A549 treated with Mapracorat at 1 μM for 4 hours (cell line): ENCODE results near the gene CCDC66. TPM values are rescaled to one million over a fixed set of nuclear protein-coding genes. Genes with fewer than 3 reads are reported as not detected.

Source experiments
- total RNA-seq: library from RNA; stranded (reverse); fragments of 200-300 nt; extraction: Qiagen RNA extraction; gene quantifications from 5 replicates; pipeline ENCODE4 v1.2.3, GENCODE V29; 2022

Gene CCDC66
- 4.4 to 6.4 TPM (median 5.2 TPM) in 5 replicates for total RNA-seq

DNA sequence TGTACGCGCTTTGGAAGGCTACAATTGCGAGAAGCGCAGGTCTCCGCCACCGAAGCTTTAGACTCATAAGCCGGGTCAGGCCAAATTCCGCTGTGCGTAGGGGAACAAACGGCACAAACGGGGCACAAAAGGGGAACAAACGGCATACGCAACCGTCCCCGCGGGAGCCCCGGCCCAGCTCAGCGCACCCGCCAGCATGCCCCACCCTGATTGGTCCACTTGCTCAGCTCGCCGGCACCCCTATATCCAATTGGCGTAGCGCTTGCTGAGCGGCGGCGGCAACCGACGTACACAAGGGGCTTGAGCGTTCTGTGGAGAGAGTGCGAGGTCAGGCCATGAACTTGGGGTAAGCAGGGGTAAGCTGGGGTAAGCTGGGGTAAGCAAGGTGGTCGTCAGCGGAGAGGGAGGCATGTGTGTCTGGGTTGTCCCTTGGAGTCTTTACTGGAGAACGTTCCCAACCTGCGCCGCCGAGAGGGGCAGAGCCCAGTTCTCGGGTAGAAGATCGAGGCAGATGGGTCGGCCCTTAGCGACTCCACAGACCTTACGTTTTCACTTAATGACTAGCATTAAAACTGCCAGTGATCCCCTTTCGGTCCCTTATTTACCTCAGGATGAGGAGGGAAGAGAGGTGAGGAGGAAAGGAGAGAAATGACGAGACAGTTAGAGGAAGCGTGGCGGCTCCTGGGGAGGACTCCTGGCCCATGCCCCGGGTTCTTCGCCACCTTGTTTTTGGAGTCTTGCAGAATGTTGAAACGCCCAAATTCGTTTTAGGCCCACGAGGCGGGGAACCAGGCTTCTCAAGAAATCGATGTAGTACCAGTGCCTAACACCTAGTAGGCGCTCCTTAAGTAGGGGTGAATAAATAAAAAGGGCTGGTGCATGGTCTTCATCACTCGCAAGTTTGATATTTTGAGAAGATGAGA, at the start of gene CCDC66:
TSS of gene CCDC66 (plus strand) at position 268 of the 923 bp plus-strand sequence. CDS start at position 336, 68 bp downstream.

Other genes starting within 250 kb of the CCDC66 start
- 0.34 TPM in 1 of 5 replicates, not detected in the others for gene ERC2, start 88.7 kb upstream of the CCDC66 start, total RNA-seq
- gene TASOR, start 126.1 kb downstream of the CCDC66 start, total RNA-seq: 17.1 to 21.0 TPM (median 19.2 TPM) in 5 replicates
- 7.2 to 9.5 TPM (median 7.8 TPM) in 5 replicates for gene ARHGEF3, start 244.8 kb downstream of the CCDC66 start, total RNA-seq